ENCODE measurements around the gene HRH1. TPM values are rescaled to one million over a fixed set of nuclear protein-coding genes. Genes with fewer than 3 reads are reported as not detected.

HRH1 gene
- total and polyA plus RNA-seq, 4 donors, result 10.4 to 21.3 (median 15.1) TPM

DNA sequence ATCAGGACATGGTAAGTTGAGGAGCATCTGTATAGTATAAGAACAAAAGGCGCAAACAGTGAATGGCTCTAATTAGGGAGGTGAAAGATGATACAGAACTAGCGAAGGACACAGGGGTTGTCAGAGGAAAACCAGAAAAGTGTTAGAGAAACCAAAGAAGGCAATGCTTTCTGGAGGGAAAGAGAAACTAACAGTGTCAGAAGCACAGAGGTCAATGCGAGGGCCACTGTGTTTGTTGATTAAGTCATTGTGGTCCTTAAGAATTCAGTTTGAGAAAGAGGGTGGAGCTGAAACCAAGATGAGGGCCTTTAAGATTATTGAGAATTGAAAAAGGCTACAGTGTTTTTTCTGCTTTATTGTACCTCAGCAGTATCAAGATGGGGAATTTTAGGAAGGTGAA is 146.7 kb downstream of the HRH1 start:
- Histone ChIP-seq H3K9me3 (ENCODE audit: control insufficient read depth, insufficient read depth, low read length) (no peaks in the 10 kb centered on the region), H3K27me3 (ENCODE audit: control insufficient read depth, insufficient read depth, low read length) (no peaks in the 10 kb centered on the region), H3K4me3 (ENCODE audit: low read depth, low read length) (no peak overlapping the region), H3K27ac (ENCODE audit: low read depth, low read length) (no peak overlapping the region), H3K36me3 (ENCODE audit: control insufficient read depth, insufficient read depth, low read length) (peaks cover 6% of the 10 kb centered on the region), H3K4me1 (ENCODE audit: control insufficient read depth, insufficient read depth, low read length) (no peaks in the 10 kb centered on the region)
- WGBS (ENCODE audit: insufficient coverage), result 97% methylated on average over 3 of the region's 3 CpGs
- DNase-seq (ENCODE audit: low read depth in 4 of 6, low spot score in 6 of 6), result no peak

DNA sequence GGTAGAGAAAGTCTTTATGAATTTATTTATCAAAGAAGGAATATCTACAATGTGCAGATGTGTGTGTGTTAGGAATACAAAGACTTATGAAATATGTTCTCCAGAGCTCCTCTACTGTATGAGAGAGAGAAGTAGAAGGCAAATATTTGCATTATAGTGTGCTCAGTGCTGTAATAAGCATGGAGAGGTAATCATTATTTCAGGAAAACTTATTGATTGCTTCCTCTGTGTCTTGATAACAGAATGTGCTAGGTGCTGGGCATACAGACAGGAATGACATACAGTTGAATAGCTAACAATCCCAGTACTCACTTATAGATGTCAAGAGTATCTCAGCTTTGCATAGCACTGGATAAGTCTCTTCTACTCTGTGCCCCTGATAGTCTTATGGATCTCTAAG is 148.2 kb downstream of the HRH1 start:
- H3K36me3 ChIP-seq (ENCODE audit: control insufficient read depth, insufficient read depth, low read length), result peaks cover 9% of the 10 kb centered on the region
- no peaks in the 10 kb centered on the region for H3K27me3 ChIP-seq (ENCODE audit: control insufficient read depth, insufficient read depth, low read length)
- H3K9me3 ChIP-seq (ENCODE audit: control insufficient read depth, insufficient read depth, low read length), result no peaks in the 10 kb centered on the region
- no peak for DNase-seq (ENCODE audit: low read depth in 4 of 6, low spot score in 6 of 6)
- H3K27ac ChIP-seq (ENCODE audit: low read depth, low read length), result no peak overlapping the region
- H3K4me3 ChIP-seq (ENCODE audit: low read depth, low read length), result no peak overlapping the region
- no peaks in the 10 kb centered on the region for H3K4me1 ChIP-seq (ENCODE audit: control insufficient read depth, insufficient read depth, low read length)

DNA sequence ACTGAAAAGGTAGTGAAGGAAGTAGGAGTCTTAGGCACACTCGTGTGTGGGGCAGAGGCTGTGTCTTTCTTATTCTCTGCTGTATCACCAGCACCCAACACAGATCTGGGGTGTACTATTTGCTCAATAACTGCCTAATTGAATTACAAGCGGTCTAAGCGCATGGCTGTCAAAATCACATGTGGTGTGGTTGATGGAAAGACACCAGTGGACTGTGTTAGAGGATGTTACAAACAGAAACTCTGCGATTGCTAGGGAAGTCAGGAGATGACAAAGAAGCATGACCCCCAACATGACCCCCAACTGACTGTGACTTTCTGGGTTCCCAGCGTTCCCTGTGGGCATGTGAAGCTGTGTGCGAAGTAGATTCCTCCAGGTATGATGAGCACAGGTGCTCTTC is 149.9 kb downstream of the HRH1 start:
- Histone ChIP-seq H3K9me3 (ENCODE audit: control insufficient read depth, insufficient read depth, low read length) (no peaks in the 10 kb centered on the region), H3K4me3 (ENCODE audit: low read depth, low read length) (no peak overlapping the region), H3K27ac (ENCODE audit: low read depth, low read length) (no peak overlapping the region), H3K4me1 (ENCODE audit: control insufficient read depth, insufficient read depth, low read length) (no peaks in the 10 kb centered on the region), H3K27me3 (ENCODE audit: control insufficient read depth, insufficient read depth, low read length) (no peaks in the 10 kb centered on the region), H3K36me3 (ENCODE audit: control insufficient read depth, insufficient read depth, low read length) (peaks cover 20% of the 10 kb centered on the region)
- WGBS (ENCODE audit: insufficient coverage), result 100% methylated on average over 5 of the region's 6 CpGs
- DNase-seq (ENCODE audit: low read depth in 4 of 6, low spot score in 6 of 6), result no peak

DNA sequence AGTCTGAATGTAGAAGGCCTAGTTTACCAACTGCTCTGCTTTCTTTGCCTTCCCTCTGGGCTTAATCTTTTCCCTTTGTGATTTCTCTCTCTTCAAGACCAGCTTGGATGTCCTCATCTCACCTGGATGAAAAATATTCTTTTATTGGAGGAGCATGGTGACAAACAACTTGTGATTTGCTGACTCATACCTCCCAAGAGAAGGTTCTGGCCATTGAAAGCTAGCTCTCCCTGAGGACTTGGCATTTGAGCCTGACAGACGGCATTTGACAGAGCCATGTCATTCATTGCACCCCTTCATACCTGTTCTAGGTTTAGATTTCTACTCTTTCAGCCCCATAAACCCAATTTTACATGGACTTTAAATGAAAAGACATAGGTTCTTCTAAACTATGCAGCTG is 151.2 kb downstream of the HRH1 start:
- WGBS (ENCODE audit: insufficient coverage), result 100% methylated on average over 1 of the region's 1 CpG
- Histone ChIP-seq H3K4me3 (ENCODE audit: low read depth, low read length) (no peak overlapping the region), H3K27me3 (ENCODE audit: control insufficient read depth, insufficient read depth, low read length) (no peaks in the 10 kb centered on the region), H3K36me3 (ENCODE audit: control insufficient read depth, insufficient read depth, low read length) (peaks cover 18% of the 10 kb centered on the region), H3K9me3 (ENCODE audit: control insufficient read depth, insufficient read depth, low read length) (no peaks in the 10 kb centered on the region), H3K4me1 (ENCODE audit: control insufficient read depth, insufficient read depth, low read length) (no peaks in the 10 kb centered on the region), H3K27ac (ENCODE audit: low read depth, low read length) (no peak overlapping the region)
- no peak for DNase-seq (ENCODE audit: low read depth in 4 of 6, low spot score in 6 of 6)

DNA sequence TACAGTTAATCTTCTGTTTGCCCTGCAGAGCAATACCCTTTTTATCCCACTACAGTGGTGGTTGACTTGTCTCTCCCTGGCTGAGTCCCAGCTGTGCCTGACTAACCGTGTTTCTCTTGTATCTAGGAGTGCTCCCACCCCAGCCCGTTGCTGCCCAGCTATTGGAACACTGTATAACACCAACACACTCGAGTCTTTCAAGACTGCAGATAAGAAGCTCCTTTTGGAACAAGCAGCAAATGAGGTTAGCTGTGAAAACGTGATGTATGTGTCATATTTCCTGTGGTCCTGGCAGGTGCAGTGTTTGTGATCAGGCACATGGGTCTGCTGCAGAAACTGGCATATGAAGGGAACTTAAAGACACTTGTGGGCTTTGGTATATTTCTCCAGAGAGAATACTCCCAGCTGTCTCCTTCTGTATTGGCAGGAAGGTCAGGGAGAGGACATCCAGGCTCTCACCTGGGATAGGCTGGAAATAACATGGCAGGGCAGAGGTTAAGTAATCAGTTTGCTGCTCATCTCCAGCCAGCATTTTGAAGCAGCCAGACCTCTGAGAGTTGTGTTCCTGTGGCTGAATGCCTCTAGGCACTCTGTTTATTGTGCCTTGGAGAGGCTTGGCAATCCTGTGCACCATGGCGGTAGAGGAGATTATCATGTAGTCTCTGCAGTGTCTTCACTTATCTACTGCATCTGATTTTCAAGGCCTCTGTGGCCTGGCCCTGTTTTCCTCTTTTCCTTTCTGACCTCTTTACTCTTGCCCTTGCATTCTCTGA is 152.7 kb downstream of the HRH1 start:
- Histone ChIP-seq H3K9me3 (ENCODE audit: control insufficient read depth, insufficient read depth, low read length) (no peaks in the 10 kb centered on the region), H3K27ac (ENCODE audit: low read depth, low read length) (no peak overlapping the region), H3K36me3 (ENCODE audit: control insufficient read depth, insufficient read depth, low read length) (peaks cover 18% of the 10 kb centered on the region), H3K4me1 (ENCODE audit: control insufficient read depth, insufficient read depth, low read length) (no peaks in the 10 kb centered on the region), H3K4me3 (ENCODE audit: low read depth, low read length) (no peak overlapping the region), H3K27me3 (ENCODE audit: control insufficient read depth, insufficient read depth, low read length) (no peaks in the 10 kb centered on the region)
- WGBS (ENCODE audit: insufficient coverage), result 45% methylated on average over 2 of the region's 5 CpGs
- peak in 2 of 6 donors; percentile 29 to 42 for DNase-seq (ENCODE audit: low read depth in 4 of 6, low spot score in 6 of 6)

DNA sequence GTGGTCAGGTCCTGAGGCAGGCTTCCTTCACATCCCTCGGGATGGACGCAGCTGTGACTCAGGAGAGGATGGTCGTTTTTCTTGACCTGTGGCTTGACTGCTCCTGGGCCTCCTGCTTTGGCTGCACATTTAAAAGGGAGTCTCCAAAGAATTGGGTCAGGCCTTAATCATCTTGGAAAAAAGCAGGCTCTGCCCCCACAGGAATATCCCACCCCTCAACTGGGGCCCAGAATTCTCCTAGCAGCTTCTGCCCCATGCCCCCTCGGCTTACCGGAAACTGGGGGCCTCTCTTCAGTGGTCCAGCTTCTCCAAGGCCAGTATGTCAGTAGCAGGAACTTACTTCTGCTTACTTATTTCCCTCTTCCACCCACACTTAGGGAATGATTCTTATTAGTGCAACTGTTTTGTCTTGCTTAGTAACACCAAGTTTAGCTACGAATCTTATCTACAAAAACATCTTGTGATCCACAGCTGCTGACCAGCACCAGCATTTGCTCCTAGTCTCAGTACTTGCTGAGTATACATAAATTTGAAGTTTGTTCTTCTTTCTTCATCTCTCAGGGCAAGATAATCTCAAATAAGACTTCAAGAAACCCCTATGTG is 153.6 kb downstream of the HRH1 start:
- DNase-seq (ENCODE audit: low read depth in 4 of 6, low spot score in 6 of 6), result no peak
- Histone ChIP-seq H3K4me1 (ENCODE audit: control insufficient read depth, insufficient read depth, low read length) (no peaks in the 10 kb centered on the region), H3K9me3 (ENCODE audit: control insufficient read depth, insufficient read depth, low read length) (no peaks in the 10 kb centered on the region), H3K4me3 (ENCODE audit: low read depth, low read length) (no peak overlapping the region), H3K27me3 (ENCODE audit: control insufficient read depth, insufficient read depth, low read length) (no peaks in the 10 kb centered on the region), H3K27ac (ENCODE audit: low read depth, low read length) (no peak overlapping the region), H3K36me3 (ENCODE audit: control insufficient read depth, insufficient read depth, low read length) (peaks cover 18% of the 10 kb centered on the region)
- WGBS (ENCODE audit: insufficient coverage), result 60% methylated on average over 1 of the region's 6 CpGs

DNA sequence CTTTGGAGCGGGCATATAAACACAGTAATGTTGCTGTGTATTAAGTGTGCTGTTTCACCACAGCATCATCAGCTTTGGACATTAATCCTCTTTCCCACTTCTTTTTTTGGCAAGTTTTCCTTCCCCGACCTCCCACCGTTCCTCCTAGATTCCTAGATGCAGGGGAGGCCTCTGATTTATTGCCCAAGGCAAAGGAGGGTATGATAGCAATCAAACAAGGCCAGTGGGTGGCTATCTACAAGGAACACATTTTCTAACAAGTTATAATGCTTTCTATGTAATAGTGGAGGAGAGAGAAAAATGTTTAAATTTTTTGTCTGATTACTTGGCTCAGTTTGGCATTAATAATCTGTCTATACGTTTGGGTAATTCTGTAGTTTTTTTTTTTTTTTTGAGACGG is 156.0 kb downstream of the HRH1 start:
- WGBS (ENCODE audit: insufficient coverage), result 80% methylated on average over 1 of the region's 5 CpGs
- H3K27me3 ChIP-seq (ENCODE audit: control insufficient read depth, insufficient read depth, low read length), result no peaks in the 10 kb centered on the region
- H3K9me3 ChIP-seq (ENCODE audit: control insufficient read depth, insufficient read depth, low read length), result no peaks in the 10 kb centered on the region
- no peaks in the 10 kb centered on the region for H3K4me1 ChIP-seq (ENCODE audit: control insufficient read depth, insufficient read depth, low read length)
- no peak overlapping the region for H3K27ac ChIP-seq (ENCODE audit: low read depth, low read length)
- no peak for DNase-seq (ENCODE audit: low read depth in 4 of 6, low spot score in 6 of 6)
- H3K4me3 ChIP-seq (ENCODE audit: low read depth, low read length), result no peak overlapping the region
- H3K36me3 ChIP-seq (ENCODE audit: control insufficient read depth, insufficient read depth, low read length), result peaks cover 20% of the 10 kb centered on the region

DNA sequence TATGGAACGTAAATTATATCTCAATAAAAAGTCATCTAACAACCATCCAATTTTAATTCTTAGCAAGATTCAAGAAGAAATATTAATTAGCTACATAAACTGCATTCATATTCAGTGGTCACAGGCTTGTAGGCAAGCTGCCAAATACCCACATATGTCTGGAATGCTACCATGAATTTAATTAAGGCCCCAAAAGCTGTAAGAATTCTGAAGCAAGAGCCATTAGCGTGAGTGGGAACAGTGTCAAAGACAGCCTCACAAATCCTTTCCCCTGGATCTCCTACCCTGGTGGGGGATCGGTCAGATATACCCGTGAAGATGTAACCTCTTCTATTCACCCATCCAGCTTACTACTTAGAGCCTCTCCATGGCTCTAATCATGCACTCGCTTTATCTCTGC is 157.9 kb downstream of the HRH1 start:
- Histone ChIP-seq H3K27ac (ENCODE audit: low read depth, low read length) (no peak overlapping the region), H3K27me3 (ENCODE audit: control insufficient read depth, insufficient read depth, low read length) (no peaks in the 10 kb centered on the region), H3K9me3 (ENCODE audit: control insufficient read depth, insufficient read depth, low read length) (no peaks in the 10 kb centered on the region), H3K4me1 (ENCODE audit: control insufficient read depth, insufficient read depth, low read length) (no peaks in the 10 kb centered on the region), H3K4me3 (ENCODE audit: low read depth, low read length) (no peak overlapping the region), H3K36me3 (ENCODE audit: control insufficient read depth, insufficient read depth, low read length) (peaks cover 27% of the 10 kb centered on the region)
- 60% methylated on average over 1 of the region's 5 CpGs for WGBS (ENCODE audit: insufficient coverage)
- DNase-seq (ENCODE audit: low read depth in 4 of 6, low spot score in 6 of 6), result peak in 2 of 6 donors; percentile 70 to 72
